SK-N-SH treated with all-trans-retinoic acid at 6 μM for 48 hours (cell line): Measurements from ENCODE around the gene SYNDIG1.

Source experiments
- ATAC-seq: fragments of 200-7000 bp; cut with Tn5 transposase; 3 replicates; pipeline ENCODE4 v1.9.1; 2020; ENCODE audit warnings: mild to moderate bottlenecking, moderate library complexity
- ARNTL ChIP-seq: fragments of 450-650 bp; formaldehyde crosslinking; IDR thresholded peaks from 2 replicates; pipeline ENCODE4 v1.5.0; 2020; ENCODE audit warnings: low read depth, mild to moderate bottlenecking, moderate library complexity, borderline replicate concordance
- BACH2 ChIP-seq: fragments of 250-450 bp; sonication (Bioruptor Pico); IDR thresholded peaks from 2 replicates; pipeline ENCODE4 v1.9.0; 2021; ENCODE audit warnings: mild to moderate bottlenecking, borderline replicate concordance
- CREB5 ChIP-seq: fragments of 250-450 bp; sonication (Bioruptor Pico); IDR thresholded peaks from 2 replicates; pipeline ENCODE4 v1.5.1; 2020; ENCODE audit warnings: low read depth, mild to moderate bottlenecking, moderate library complexity
- CSDC2 ChIP-seq: fragments of 250-450 bp; sonication (Bioruptor Pico); IDR thresholded peaks from 2 replicates; pipeline ENCODE4 v1.5.0; 2020; ENCODE audit warnings: mild to moderate bottlenecking, moderate library complexity
- ESRRG ChIP-seq: fragments of 250-450 bp; sonication (Bioruptor Pico); IDR thresholded peaks from 2 replicates; pipeline ENCODE4 v1.6.1; 2021; ENCODE audit warnings: mild to moderate bottlenecking
- GLIS3 ChIP-seq: fragments of 250-450 bp; sonication (Bioruptor Pico); IDR thresholded peaks from 2 replicates; pipeline ENCODE4 v1.5.0; 2020; ENCODE audit warnings: mild to moderate bottlenecking, moderate library complexity
- ISL1 ChIP-seq: fragments of 250-450 bp; sonication (Bioruptor Pico); IDR thresholded peaks from 2 replicates; pipeline ENCODE4 v2.1.2; 2022; ENCODE audit warnings: mild to moderate bottlenecking, moderate library complexity
- OSR1 ChIP-seq: fragments of 250-450 bp; sonication (Bioruptor Pico); IDR thresholded peaks from 2 replicates; pipeline ENCODE4 v1.8.0; 2022; ENCODE audit warnings: moderate library complexity, mild to moderate bottlenecking, inconsistent platforms
- PPARA ChIP-seq: fragments of 250-450 bp; sonication (Bioruptor Pico); IDR thresholded peaks from 2 replicates; pipeline ENCODE4 v1.5.0; 2020; ENCODE audit warnings: mild to moderate bottlenecking, borderline replicate concordance
- RARB ChIP-seq: fragments of 250-450 bp; sonication (Bioruptor Pico); IDR thresholded peaks from 2 replicates; pipeline ENCODE4 v1.8.0; 2021; ENCODE audit warnings: mild to moderate bottlenecking, moderate library complexity
- SNAI2 ChIP-seq: fragments of 250-450 bp; sonication (Bioruptor Pico); IDR thresholded peaks from 2 replicates; pipeline ENCODE4 v1.5.0; 2020; ENCODE audit warnings: mild to moderate bottlenecking, moderate library complexity
- TCF4 ChIP-seq: fragments of 250-450 bp; sonication (Bioruptor Pico); IDR thresholded peaks from 2 replicates; pipeline ENCODE4 v1.8.0; 2021; ENCODE audit warnings: mild to moderate bottlenecking, moderate library complexity, borderline replicate concordance
- TOX ChIP-seq: fragments of 250-450 bp; sonication (Bioruptor Pico); IDR thresholded peaks from 2 replicates; pipeline ENCODE4 v1.8.0; 2021; ENCODE audit warnings: mild to moderate bottlenecking, moderate library complexity, borderline replicate concordance
- ZC3H10 ChIP-seq: fragments of 250-450 bp; sonication (Bioruptor Pico); IDR thresholded peaks from 2 replicates; pipeline ENCODE4 v1.5.1; 2021; ENCODE audit warnings: mild to moderate bottlenecking, moderate library complexity
- ZFP3 ChIP-seq: fragments of 250-450 bp; sonication (Bioruptor Pico); IDR thresholded peaks from 2 replicates; pipeline ENCODE4 v1.5.0; 2020; ENCODE audit warnings: mild to moderate bottlenecking, moderate library complexity
- ZFP30 ChIP-seq: fragments of 450-650 bp; formaldehyde crosslinking; IDR thresholded peaks from 2 replicates; pipeline ENCODE4 v1.5.0; 2022; ENCODE audit warnings: mild to moderate bottlenecking, moderate library complexity
- ZNF70 ChIP-seq: fragments of 450-650 bp; formaldehyde crosslinking; IDR thresholded peaks from 2 replicates; pipeline ENCODE4 v1.5.0; 2020; ENCODE audit warnings: mild to moderate bottlenecking, moderate library complexity
- ZNF8 ChIP-seq: fragments of 450-650 bp; formaldehyde crosslinking; IDR thresholded peaks from 2 replicates; pipeline ENCODE4 v1.5.0; 2020; ENCODE audit warnings: mild to moderate bottlenecking, moderate library complexity
- TF ChIP-seq, protein P1 (sequence below): fragments of 250-450 bp; sonication (Bioruptor Pico); IDR thresholded peaks from 2 replicates; pipeline ENCODE4 v1.8.0; 2021; ENCODE audit warnings: low read depth, mild to moderate bottlenecking, moderate library complexity, borderline replicate concordance
- TF ChIP-seq, protein P2 (sequence below): fragments of 250-450 bp; sonication (Bioruptor Pico); IDR thresholded peaks from 2 replicates; pipeline ENCODE4 v1.5.0; 2020; ENCODE audit warnings: mild to moderate bottlenecking, moderate library complexity
- TF ChIP-seq, protein P3 (sequence below): fragments of 250-450 bp; sonication (Bioruptor Pico); IDR thresholded peaks from 2 replicates; pipeline ENCODE4 v1.8.0; 2020; ENCODE audit warnings: mild to moderate bottlenecking, moderate library complexity, borderline replicate concordance
- TF ChIP-seq, protein P4 (sequence below): fragments of 250-450 bp; sonication (Bioruptor Pico); IDR thresholded peaks from 2 replicates; pipeline ENCODE4 v1.5.1; 2021; ENCODE audit warnings: mild to moderate bottlenecking, moderate library complexity

The SYNDIG1 gene

GRCh38 chr20:24598346-24598745 lies 128.9 kb downstream of the SYNDIG1 start:
- ATAC-seq, result no peak
- TF ChIP-seq, protein P1, sequence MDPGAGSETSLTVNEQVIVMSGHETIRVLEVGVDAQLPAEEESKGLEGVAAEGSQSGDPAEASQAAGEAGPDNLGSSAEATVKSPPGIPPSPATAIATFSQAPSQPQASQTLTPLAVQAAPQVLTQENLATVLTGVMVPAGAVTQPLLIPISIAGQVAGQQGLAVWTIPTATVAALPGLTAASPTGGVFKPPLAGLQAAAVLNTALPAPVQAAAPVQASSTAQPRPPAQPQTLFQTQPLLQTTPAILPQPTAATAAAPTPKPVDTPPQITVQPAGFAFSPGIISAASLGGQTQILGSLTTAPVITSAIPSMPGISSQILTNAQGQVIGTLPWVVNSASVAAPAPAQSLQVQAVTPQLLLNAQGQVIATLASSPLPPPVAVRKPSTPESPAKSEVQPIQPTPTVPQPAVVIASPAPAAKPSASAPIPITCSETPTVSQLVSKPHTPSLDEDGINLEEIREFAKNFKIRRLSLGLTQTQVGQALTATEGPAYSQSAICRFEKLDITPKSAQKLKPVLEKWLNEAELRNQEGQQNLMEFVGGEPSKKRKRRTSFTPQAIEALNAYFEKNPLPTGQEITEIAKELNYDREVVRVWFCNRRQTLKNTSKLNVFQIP (CRISPR knock-in tag), result no peak
- no peak for TF ChIP-seq CSDC2 (CRISPR knock-in tag)
- TF ChIP-seq SNAI2 (CRISPR knock-in tag), result no peak
- no peak for TF ChIP-seq RARB
- no peak for TF ChIP-seq ZNF70 (CRISPR knock-in tag)
- no peak for TF ChIP-seq ZFP3 (CRISPR knock-in tag)
- no peak for TF ChIP-seq ISL1 (CRISPR knock-in tag)
- TF ChIP-seq ZNF8 (CRISPR knock-in tag), result no peak
- TF ChIP-seq CREB5 (CRISPR knock-in tag), result no peak
- no peak for TF ChIP-seq BACH2 (CRISPR knock-in tag)
- TF ChIP-seq TOX, result no peak
- TF ChIP-seq ZFP30 (CRISPR knock-in tag), result no peak
- no peak for TF ChIP-seq ZC3H10 (CRISPR knock-in tag)
- no peak for TF ChIP-seq OSR1 (CRISPR knock-in tag)
- TF ChIP-seq GLIS3 (CRISPR knock-in tag), result no peak
- no peak for TF ChIP-seq TCF4 (CRISPR knock-in tag)
- TF ChIP-seq, protein P2, sequence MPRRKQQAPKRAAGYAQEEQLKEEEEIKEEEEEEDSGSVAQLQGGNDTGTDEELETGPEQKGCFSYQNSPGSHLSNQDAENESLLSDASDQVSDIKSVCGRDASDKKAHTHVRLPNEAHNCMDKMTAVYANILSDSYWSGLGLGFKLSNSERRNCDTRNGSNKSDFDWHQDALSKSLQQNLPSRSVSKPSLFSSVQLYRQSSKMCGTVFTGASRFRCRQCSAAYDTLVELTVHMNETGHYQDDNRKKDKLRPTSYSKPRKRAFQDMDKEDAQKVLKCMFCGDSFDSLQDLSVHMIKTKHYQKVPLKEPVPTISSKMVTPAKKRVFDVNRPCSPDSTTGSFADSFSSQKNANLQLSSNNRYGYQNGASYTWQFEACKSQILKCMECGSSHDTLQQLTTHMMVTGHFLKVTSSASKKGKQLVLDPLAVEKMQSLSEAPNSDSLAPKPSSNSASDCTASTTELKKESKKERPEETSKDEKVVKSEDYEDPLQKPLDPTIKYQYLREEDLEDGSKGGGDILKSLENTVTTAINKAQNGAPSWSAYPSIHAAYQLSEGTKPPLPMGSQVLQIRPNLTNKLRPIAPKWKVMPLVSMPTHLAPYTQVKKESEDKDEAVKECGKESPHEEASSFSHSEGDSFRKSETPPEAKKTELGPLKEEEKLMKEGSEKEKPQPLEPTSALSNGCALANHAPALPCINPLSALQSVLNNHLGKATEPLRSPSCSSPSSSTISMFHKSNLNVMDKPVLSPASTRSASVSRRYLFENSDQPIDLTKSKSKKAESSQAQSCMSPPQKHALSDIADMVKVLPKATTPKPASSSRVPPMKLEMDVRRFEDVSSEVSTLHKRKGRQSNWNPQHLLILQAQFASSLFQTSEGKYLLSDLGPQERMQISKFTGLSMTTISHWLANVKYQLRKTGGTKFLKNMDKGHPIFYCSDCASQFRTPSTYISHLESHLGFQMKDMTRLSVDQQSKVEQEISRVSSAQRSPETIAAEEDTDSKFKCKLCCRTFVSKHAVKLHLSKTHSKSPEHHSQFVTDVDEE (CRISPR knock-in tag), result no peak
- no peak for TF ChIP-seq ARNTL
- TF ChIP-seq, protein P3, sequence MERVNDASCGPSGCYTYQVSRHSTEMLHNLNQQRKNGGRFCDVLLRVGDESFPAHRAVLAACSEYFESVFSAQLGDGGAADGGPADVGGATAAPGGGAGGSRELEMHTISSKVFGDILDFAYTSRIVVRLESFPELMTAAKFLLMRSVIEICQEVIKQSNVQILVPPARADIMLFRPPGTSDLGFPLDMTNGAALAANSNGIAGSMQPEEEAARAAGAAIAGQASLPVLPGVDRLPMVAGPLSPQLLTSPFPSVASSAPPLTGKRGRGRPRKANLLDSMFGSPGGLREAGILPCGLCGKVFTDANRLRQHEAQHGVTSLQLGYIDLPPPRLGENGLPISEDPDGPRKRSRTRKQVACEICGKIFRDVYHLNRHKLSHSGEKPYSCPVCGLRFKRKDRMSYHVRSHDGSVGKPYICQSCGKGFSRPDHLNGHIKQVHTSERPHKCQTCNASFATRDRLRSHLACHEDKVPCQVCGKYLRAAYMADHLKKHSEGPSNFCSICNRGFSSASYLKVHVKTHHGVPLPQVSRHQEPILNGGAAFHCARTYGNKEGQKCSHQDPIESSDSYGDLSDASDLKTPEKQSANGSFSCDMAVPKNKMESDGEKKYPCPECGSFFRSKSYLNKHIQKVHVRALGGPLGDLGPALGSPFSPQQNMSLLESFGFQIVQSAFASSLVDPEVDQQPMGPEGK (CRISPR knock-in tag), result no peak
- TF ChIP-seq, all 23 proteins: peak for 0

DNA sequence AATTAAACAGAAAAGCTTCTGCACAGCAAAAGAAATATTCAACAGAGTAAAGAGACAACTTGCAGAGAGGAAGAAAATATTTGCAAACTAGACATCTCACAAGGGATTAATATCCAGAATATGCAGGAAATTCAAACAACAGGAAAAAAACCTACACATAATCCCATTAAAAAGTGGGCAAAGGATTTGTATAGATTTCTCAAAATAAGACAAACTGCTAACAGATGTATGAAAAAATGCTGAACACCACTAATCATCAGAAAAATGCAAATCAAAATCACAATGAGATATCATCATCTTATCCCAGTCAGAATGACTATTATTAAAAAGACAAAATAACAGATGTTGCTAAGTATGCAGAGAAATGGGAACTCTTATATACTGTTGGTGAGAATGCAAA lies 129.6 kb downstream of the SYNDIG1 start:
- ATAC-seq, result no peak
- TF ChIP-seq ESRRG, result no peak
- no peak for TF ChIP-seq TOX
- no peak for TF ChIP-seq ISL1 (CRISPR knock-in tag)
- TF ChIP-seq ZNF70 (CRISPR knock-in tag), result no peak
- no peak for TF ChIP-seq TCF4 (CRISPR knock-in tag)
- TF ChIP-seq, protein P3 (CRISPR knock-in tag), result no peak
- TF ChIP-seq ARNTL, result no peak
- TF ChIP-seq PPARA (CRISPR knock-in tag), result no peak
- TF ChIP-seq, protein P1 (CRISPR knock-in tag), result no peak
- no peak for TF ChIP-seq SNAI2 (CRISPR knock-in tag)
- no peak for TF ChIP-seq GLIS3 (CRISPR knock-in tag)
- TF ChIP-seq, protein P4, sequence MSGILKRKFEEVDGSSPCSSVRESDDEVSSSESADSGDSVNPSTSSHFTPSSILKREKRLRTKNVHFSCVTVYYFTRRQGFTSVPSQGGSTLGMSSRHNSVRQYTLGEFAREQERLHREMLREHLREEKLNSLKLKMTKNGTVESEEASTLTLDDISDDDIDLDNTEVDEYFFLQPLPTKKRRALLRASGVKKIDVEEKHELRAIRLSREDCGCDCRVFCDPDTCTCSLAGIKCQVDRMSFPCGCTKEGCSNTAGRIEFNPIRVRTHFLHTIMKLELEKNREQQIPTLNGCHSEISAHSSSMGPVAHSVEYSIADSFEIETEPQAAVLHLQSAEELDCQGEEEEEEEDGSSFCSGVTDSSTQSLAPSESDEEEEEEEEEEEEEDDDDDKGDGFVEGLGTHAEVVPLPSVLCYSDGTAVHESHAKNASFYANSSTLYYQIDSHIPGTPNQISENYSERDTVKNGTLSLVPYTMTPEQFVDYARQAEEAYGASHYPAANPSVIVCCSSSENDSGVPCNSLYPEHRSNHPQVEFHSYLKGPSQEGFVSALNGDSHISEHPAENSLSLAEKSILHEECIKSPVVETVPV (CRISPR knock-in tag), result no peak
- TF ChIP-seq, protein P2 (CRISPR knock-in tag), result no peak
